ENCODE data around the gene FRMD4A.

GRCh38 chr10:14162629-14163344, 167.9 kb downstream of the FRMD4A start:
- TF ChIP-seq FOXK2 (IDR thresholded peaks at IDR 0.05), result no peak
- TF ChIP-seq FOXM1 (IDR thresholded peaks at IDR 0.05; ENCODE audit: borderline replicate concordance), result no peak
- no peak for TF ChIP-seq TARDBP (IDR thresholded peaks at IDR 0.05)
- TF ChIP-seq SUZ12 (IDR thresholded peaks at IDR 0.05), result no peak
- TF ChIP-seq HDGF (IDR thresholded peaks at IDR 0.05; ENCODE audit: borderline replicate concordance), result no peak
- no peak for TF ChIP-seq SP1 (IDR thresholded peaks at IDR 0.05)
- no peak for TF ChIP-seq FOXA1 (IDR thresholded peaks at IDR 0.05)
- no peak for TF ChIP-seq ZNF384 (IDR thresholded peaks at IDR 0.05)
- no peak for TF ChIP-seq ARNT (IDR thresholded peaks at IDR 0.05)
- no peak for TF ChIP-seq LEF1 (IDR thresholded peaks at IDR 0.05; ENCODE audit: borderline replicate concordance)
- no peak for TF ChIP-seq ELF4 (IDR thresholded peaks at IDR 0.05)
